H1 (cell line): Measurements from ENCODE around the gene CDH12. TPM values are rescaled to one million over a fixed set of nuclear protein-coding genes. Genes with fewer than 3 reads are reported as not detected.

Experiments used
- CTCF ChIA-PET: fragments of 300-600 bp; sonication (Branson Sonifier 250); formaldehyde crosslinking; loops from one replicate; lab custom pipeline; 2021; ENCODE audit not compliant: partially characterized antibody; lab: Charles Lee
- POLR2A ChIA-PET: fragments of 300-600 bp; sonication (Branson Sonifier 250); formaldehyde crosslinking; loops from one replicate; lab custom pipeline; 2021; ENCODE audit warnings: inconsistent platforms; ENCODE audit not compliant: partially characterized antibody; lab: Charles Lee
- DNase-seq, 2 experiments: peaks; one replicate each; pipeline versions ENCODE4 v3.0.0 to v3.0.0-alpha.2; 2010 to 2022; ENCODE audit warnings: low spot score in 2 of 2, low read depth in 1 of 2, mixed read lengths in 1 of 2
- FAIRE-seq: peaks from 2 replicates; lab custom pipeline; 2011; peaks lifted over from hg19 to GRCh38; lab: Jason Lieb, UNC
- H2AFZ ChIP-seq: 2 replicates; pipeline ENCODE4 v1.8.1; 2012; ENCODE audit warnings: low read length, inconsistent platforms
- H2AK5ac ChIP-seq: 2 replicates; pipeline ENCODE4 v1.6.1; 2013; ENCODE audit warnings: low read depth, low read length
- H2BK120ac ChIP-seq: replicated peaks from 2 replicates; pipeline ENCODE3; 2013; ENCODE audit warnings: low read depth, low read length, inconsistent platforms
- H2BK12ac ChIP-seq: 2 replicates; pipeline ENCODE4 v1.6.1; 2013; ENCODE audit warnings: low read depth, low read length
- H2BK15ac ChIP-seq: 2 replicates; pipeline ENCODE4 v1.6.1; 2013; ENCODE audit warnings: low read length
- H2BK20ac ChIP-seq: 2 replicates; pipeline ENCODE4 v1.6.1; 2013; ENCODE audit warnings: low read length
- H2BK5ac ChIP-seq: 2 replicates; pipeline ENCODE4 v1.6.1; 2013; ENCODE audit warnings: low read depth, low read length
- H3K14ac ChIP-seq: 2 replicates; pipeline ENCODE4 v1.6.1; 2013; ENCODE audit warnings: inconsistent platforms; ENCODE audit not compliant: insufficient read length
- H3K18ac ChIP-seq: 2 replicates; pipeline ENCODE4 v1.6.1; 2013; ENCODE audit warnings: low read length; ENCODE audit errors: extremely low read depth
- H3K23ac ChIP-seq: 2 replicates; pipeline ENCODE4 v1.6.1; 2013; ENCODE audit warnings: inconsistent platforms; ENCODE audit not compliant: insufficient read length
- H3K23me2 ChIP-seq: 2 replicates; pipeline ENCODE4 v1.6.1; 2013; ENCODE audit warnings: low read depth, low read length
- H3K27ac ChIP-seq: 2 replicates; pipeline ENCODE4 v1.6.1; 2011; ENCODE audit warnings: low read depth, low read length, inconsistent platforms
- H3K27me3 ChIP-seq, 4 experiments: replicated peaks in 1 of 4; 1 replicate in 1 of 4; 2 replicates in 3 of 4; pipeline versions ENCODE4 v1.6.1 to v1.8.1; 2011 to 2013; ENCODE audit warnings: low read length in 3 of 4, mild to moderate bottlenecking in 3 of 4, inconsistent platforms in 2 of 4, mixed read lengths in 2 of 4, moderate library complexity in 1 of 4; ENCODE audit not compliant: control insufficient read depth in 3 of 4, insufficient read depth in 3 of 4; ENCODE audit errors: extremely low read depth in 1 of 4
- H3K36me3 ChIP-seq, 4 experiments: 2 replicates each; pipeline versions ENCODE4 v1.6.1 to v1.8.1; 2011 to 2013; ENCODE audit warnings: mild to moderate bottlenecking in 4 of 4, low read length in 3 of 4, moderate library complexity in 2 of 4, control low read depth in 1 of 4, inconsistent platforms in 1 of 4; ENCODE audit not compliant: insufficient read depth in 4 of 4, control insufficient read depth in 2 of 4
- H3K4ac ChIP-seq: replicated peaks from 2 replicates; pipeline ENCODE3; 2013; ENCODE audit warnings: low read length, low read depth, mixed read lengths, inconsistent platforms; ENCODE audit not compliant: insufficient read length
- H3K4me1 ChIP-seq, 4 experiments: replicated peaks in 1 of 4; 1 replicate in 1 of 4; 2 replicates in 3 of 4; pipeline versions ENCODE4 v1.6.1 to v1.8.1; 2011 to 2013; ENCODE audit warnings: low read length in 3 of 4, inconsistent platforms in 2 of 4, mixed read lengths in 1 of 4; ENCODE audit not compliant: insufficient read depth in 4 of 4, control insufficient read depth in 3 of 4
- H3K4me2 ChIP-seq, 2 experiments: 2 replicates each; pipeline versions ENCODE4 v1.6.1 to v1.8.1; 2011 to 2013; ENCODE audit warnings: low read depth in 2 of 2, low read length in 2 of 2, control low read depth in 1 of 2, inconsistent platforms in 1 of 2, mild to moderate bottlenecking in 1 of 2; ENCODE audit not compliant: insufficient read depth in 1 of 2
- H3K4me3 ChIP-seq, 4 experiments: fragments of 200-600, 300-600 bp in 1 of 4; sonication (generic), shearing (Covaris generic), sonication (Bioruptor Twin) in 1 of 4; 2 replicates each; pipeline versions ENCODE4 v1.5.1 to v1.8.1; 2011 to 2016; ENCODE audit warnings: low read length in 4 of 4, low read depth in 3 of 4, control low read depth in 2 of 4, inconsistent platforms in 2 of 4, mild to moderate bottlenecking in 2 of 4, mixed read lengths in 1 of 4, moderate library complexity in 1 of 4; ENCODE audit not compliant: insufficient read depth in 2 of 4; ENCODE audit errors: extremely low read depth in 1 of 4
- H3K56ac ChIP-seq: replicated peaks from 2 replicates; pipeline ENCODE3; 2013; ENCODE audit warnings: low read depth, mild to moderate bottlenecking, mixed read lengths, low read length, inconsistent platforms; ENCODE audit not compliant: insufficient read length
- H3K79me1 ChIP-seq: 2 replicates; pipeline ENCODE4 v1.6.1; 2013; ENCODE audit warnings: low read depth, low read length, control low read depth
- H3K79me2 ChIP-seq, 2 experiments: 2 replicates each; pipeline versions ENCODE4 v1.6.1 to v1.8.1; 2012 to 2013; ENCODE audit warnings: low read length in 2 of 2, mild to moderate bottlenecking in 2 of 2, inconsistent platforms in 1 of 2; ENCODE audit not compliant: insufficient read depth in 2 of 2, control insufficient read depth in 1 of 2
- H3K9ac ChIP-seq, 4 experiments: replicated peaks in 1 of 4; 1 replicate in 1 of 4; 2 replicates in 3 of 4; pipeline versions ENCODE4 v1.6.1 to v1.8.1; 2011 to 2013; ENCODE audit warnings: low read depth in 3 of 4, low read length in 3 of 4, control low read depth in 2 of 4, mild to moderate bottlenecking in 2 of 4, moderate library complexity in 2 of 4, inconsistent platforms in 1 of 4; ENCODE audit errors: extremely low read depth in 1 of 4
- H3K9me3 ChIP-seq, 2 experiments: 2 replicates each; pipeline versions ENCODE4 v1.6.1 to v1.8.1; 2012 to 2013; ENCODE audit warnings: mild to moderate bottlenecking in 2 of 2, moderate library complexity in 2 of 2, control low read depth in 1 of 2, inconsistent platforms in 1 of 2, low read depth in 1 of 2, low read length in 1 of 2, mixed read lengths in 1 of 2; ENCODE audit not compliant: insufficient read depth in 2 of 2
- H4K20me1 ChIP-seq, 2 experiments: replicated peaks in 1 of 2; 2 replicates each; pipeline versions ENCODE3 to v1.8.1; 2011 to 2013; ENCODE audit warnings: inconsistent platforms in 2 of 2, low read length in 2 of 2, mild to moderate bottlenecking in 1 of 2; ENCODE audit not compliant: insufficient read depth in 2 of 2, control insufficient read depth in 1 of 2
- H4K5ac ChIP-seq: 2 replicates; pipeline ENCODE4 v1.6.1; 2013; ENCODE audit warnings: low read length, low read depth, mixed read lengths, inconsistent platforms; ENCODE audit not compliant: insufficient read length
- H4K8ac ChIP-seq: 2 replicates; pipeline ENCODE4 v1.8.0; 2013; ENCODE audit warnings: mild to moderate bottlenecking, moderate library complexity, low read length, inconsistent platforms; ENCODE audit not compliant: insufficient read depth; ENCODE audit errors: extremely low read depth
- H4K91ac ChIP-seq: replicated peaks from 2 replicates; pipeline ENCODE3; 2013; ENCODE audit warnings: low read length, mixed read lengths, inconsistent platforms; ENCODE audit not compliant: insufficient read length
- SIX5 ChIP-seq: IDR thresholded peaks from 2 replicates; pipeline ENCODE4 v1.6.1; 2011; ENCODE audit warnings: mild to moderate bottlenecking, low read depth, low read length
- WGBS, 2 experiments: shearing (Covaris generic) in 1 of 2; methylation state at CpG; one replicate each; pipeline versions ENCODE4 v1.1.6 to v1.1.7; 2013 to 2015; ENCODE audit warnings: low lambda C conversion rate in 2 of 2, mixed read lengths in 2 of 2, inconsistent platforms in 1 of 2, low coverage in 1 of 2, missing lambda C conversion rate in 1 of 2; ENCODE audit not compliant: insufficient replicate concordance in 2 of 2, insufficient coverage in 1 of 2, insufficient read length in 1 of 2; ENCODE audit errors: extremely low coverage in 1 of 2, missing lambda C conversion rate in 1 of 2; 5-methylcytosine and 5-hydroxymethylcytosine counted together
- polyA plus RNA-seq, 7 experiments: library from polyadenylated mRNA; depleted of rRNA in 3 of 7; stranded (reverse) in 5 of 7; unstranded in 2 of 7; fragments of >200 nt in 5 of 7; fragments of 200-250 nt in 2 of 7; gene quantifications; 1 replicate in 5 of 7; 2 replicates in 1 of 7; 4 replicates in 1 of 7; pipeline versions ENCODE4 v1.2.1 to v1.2.3, GENCODE V29; 2011 to 2013; ENCODE audit warnings: missing spikeins in 2 of 7, mixed read lengths in 2 of 7
- total RNA-seq: library from RNA; stranded (reverse); fragmentation: NEBNext Ultra II Directional; extraction: Animal tissue kit (Norgen Biotek cat#: 25700); gene quantifications from 2 replicates; pipeline ENCODE4 v1.2.1, GENCODE V29; 2021

CDH12 gene
- total and polyA plus RNA-seq, 2 of the 8 experiments (the other 6 are each of a cell fraction or from before 2014, with no cell fraction given): 0.03 TPM; not detected in 1

- H4K20me1 ChIP-seq: no peaks in the 10 kb centered on the region
- H3K79me1 ChIP-seq: no peaks in the 10 kb centered on the region
- no peak overlapping the region for H3K56ac ChIP-seq
- no peak overlapping the region for H3K14ac ChIP-seq
- H3K27ac ChIP-seq: no peak overlapping the region
- H3K23ac ChIP-seq: no peak overlapping the region
- DNase-seq: no peak
- no peak overlapping the region for H2BK20ac ChIP-seq
- CTCF ChIA-PET: no interaction called here
- H3K27me3 ChIP-seq: no peaks in the 10 kb centered on the region
- no peaks in the 10 kb centered on the region for H3K79me2 ChIP-seq
- no peak overlapping the region for H4K91ac ChIP-seq
- H2BK15ac ChIP-seq: no peak overlapping the region
- H2BK12ac ChIP-seq: no peak overlapping the region
- no peak overlapping the region for H4K8ac ChIP-seq
- no peak overlapping the region for H4K5ac ChIP-seq
- no peak overlapping the region for H2BK5ac ChIP-seq
- H2BK120ac ChIP-seq: no peak overlapping the region
- H3K36me3 ChIP-seq: no peaks in the 10 kb centered on the region
- H2AK5ac ChIP-seq: no peak overlapping the region
- WGBS, 2 experiments: 96% methylated on average over 1 of the region's 1 CpG; no CpG with 5 or more reads in 1 of the 2 experiments
- H3K23me2 ChIP-seq: no peaks in the 10 kb centered on the region
- H3K4me1 ChIP-seq: no peaks in the 10 kb centered on the region
- no peak overlapping the region for H2AFZ ChIP-seq
- POLR2A ChIA-PET: no interaction called here
- no peak overlapping the region for H3K4me2 ChIP-seq
- no peak for FAIRE-seq
- no peak overlapping the region for H3K4me3 ChIP-seq
- H3K18ac ChIP-seq: no peak overlapping the region
- 0 out of 4 replicates have a peak, but pooled peaks cover 0 to 3% of the 10 kb centered on the region in 2 experiments for H3K9me3 ChIP-seq
- H3K4ac ChIP-seq: no peak overlapping the region
- no peak overlapping the region for H3K9ac ChIP-seq
- no peak for TF ChIP-seq SIX5
Measured at GRCh38 chr5:22278164-22278563, 575.0 kb downstream of the CDH12 start.
